Measurements from ENCODE around the gene SNX24.
"Not testable (repeated sequence)": the region's sequence is repeated elsewhere in the genome, so short reads cannot be mapped to it uniquely, and the experiment has no call there.

Gene SNX24

GRCh38 chr5:122951658-122952057 lies 106.2 kb downstream of the SNX24 start:
- DNase-seq (ENCODE audit: extremely low spot score, insufficient read length, low read depth): no peak
- FAIRE-seq: no peak

DNA sequence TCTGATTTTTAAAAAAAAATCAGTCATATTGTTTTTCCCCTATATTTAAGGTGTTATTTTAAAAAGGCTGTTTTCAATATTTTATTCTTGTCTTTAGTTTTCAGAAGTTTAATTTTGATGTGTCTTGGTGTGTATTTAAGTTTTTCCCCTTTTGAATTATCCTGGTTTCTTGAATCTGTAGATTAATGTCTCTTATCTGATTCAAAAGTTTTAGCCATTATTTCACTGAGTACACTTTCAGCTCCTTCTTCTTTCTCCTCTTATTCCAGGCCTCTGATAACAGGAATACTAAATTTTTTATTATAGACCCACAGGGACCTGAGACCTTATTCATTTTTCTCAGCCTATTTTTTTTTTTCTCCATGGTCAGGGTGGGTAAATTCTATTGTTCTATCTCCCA lies 109.3 kb downstream of the SNX24 start:
- no peak for FAIRE-seq
- DNase-seq (ENCODE audit: extremely low spot score, insufficient read length, low read depth): no peak

DNA sequence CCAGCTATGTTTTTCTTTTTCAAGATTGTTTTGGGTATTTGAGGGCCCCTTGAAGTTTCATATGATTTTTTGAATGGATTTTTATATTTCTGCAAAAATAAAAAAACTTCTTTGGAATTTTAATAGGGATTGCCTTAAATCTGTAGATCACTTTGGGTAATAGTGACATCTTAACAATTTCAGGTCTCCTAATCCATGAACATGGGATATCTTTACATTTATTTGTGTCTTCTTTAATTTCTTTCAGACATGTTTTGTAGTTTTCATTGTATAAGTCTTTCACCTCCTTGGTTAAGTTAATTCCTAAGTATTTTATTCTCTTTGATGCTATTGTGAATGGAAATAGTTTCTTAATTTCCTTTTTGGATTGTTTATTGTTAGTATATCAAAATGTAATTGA lies 112.0 kb downstream of the SNX24 start:
- FAIRE-seq (no peak), DNase-seq (ENCODE audit: extremely low spot score, insufficient read length, low read depth) (no peak)

DNA sequence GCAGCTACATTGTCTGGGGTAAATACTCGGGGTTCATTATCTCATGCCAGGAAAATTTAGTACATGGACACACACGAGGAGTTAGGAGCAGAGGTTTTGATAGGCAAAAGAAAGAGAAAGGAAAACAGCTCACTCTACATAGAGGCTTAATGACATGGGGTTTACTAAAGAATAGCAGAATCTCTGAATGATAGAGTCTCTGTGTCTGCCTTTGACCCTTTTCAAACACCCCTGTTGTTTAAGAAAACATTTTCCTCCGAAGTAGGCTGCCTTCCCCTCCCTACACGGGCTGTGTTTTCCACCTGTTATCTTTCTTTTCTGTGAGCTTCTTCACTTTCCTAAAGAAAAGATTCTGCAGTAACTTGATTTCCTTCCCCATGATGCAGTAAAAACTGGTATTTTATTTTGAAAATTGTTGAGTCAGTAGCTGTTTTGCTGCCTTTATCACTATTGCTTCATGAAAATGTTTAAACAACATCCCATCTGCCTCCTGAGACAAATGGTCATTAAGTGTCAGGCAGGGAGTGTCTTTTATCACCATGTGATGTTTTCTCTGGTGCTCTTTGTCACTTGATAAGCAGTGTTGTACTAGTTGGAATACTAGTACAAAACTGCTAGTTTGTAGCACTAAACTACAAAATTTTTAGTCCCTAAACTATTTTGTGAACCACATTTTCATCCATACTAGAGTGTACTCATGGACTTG lies 114.5 kb downstream of the SNX24 start:
- no peak for FAIRE-seq

DNA sequence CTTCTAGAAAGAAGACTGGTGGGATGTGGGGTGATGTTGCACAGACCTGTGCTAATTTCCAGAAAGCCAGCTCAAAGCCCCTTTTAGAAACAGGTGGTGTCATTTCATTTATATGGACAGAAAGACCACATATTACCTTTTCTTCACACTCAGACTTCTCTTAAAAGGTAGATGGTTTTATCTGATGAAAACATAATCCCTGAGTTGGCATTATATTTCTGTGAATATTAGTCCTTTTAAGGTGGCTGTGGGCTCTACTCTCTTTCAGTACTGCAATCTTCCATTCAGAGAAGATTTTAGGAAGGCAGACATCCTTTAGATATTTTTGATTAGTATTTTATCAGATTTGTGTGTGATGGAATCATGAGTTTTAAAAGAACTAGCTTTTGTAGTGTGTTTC lies 117.9 kb downstream of the SNX24 start:
- no peak for DNase-seq (ENCODE audit: extremely low spot score, insufficient read length, low read depth)
- FAIRE-seq: no peak

More for the DNA sequence above, 114.5 kb downstream of the SNX24 start:
- DNase-seq (ENCODE audit: extremely low spot score, insufficient read length, low read depth): no peak

GRCh38 chr5:122965111-122965510 lies 119.7 kb downstream of the SNX24 start:
- FAIRE-seq: no peak

GRCh38 chr5:122967085-122967484 lies 121.7 kb downstream of the SNX24 start:
- DNase-seq (ENCODE audit: extremely low spot score, insufficient read length, low read depth) (no peak), FAIRE-seq (peak; percentile 12)

More at GRCh38 chr5:122965111-122965510, 119.7 kb downstream of the SNX24 start:
- DNase-seq (ENCODE audit: extremely low spot score, insufficient read length, low read depth): no peak

DNA sequence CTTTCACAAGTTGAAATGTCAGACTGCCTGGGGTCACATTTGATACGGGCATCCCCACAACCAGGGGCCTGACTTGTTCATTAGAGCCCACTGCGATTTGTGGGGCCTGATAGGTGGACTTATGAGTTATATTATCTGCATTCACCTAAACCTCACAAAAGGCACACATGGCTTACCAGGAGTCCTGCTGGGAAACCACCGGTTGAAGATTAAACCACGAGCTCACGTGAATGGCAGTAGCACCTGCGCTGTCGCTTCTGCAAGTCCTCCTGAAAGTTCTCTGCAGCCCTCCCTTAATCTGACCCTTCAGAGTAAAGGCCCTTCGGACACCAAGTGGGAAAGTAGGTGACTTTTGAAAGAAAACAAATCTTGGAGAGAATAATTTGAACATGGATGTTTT lies 122.2 kb downstream of the SNX24 start:
- FAIRE-seq: peak; percentile 95

GRCh38 chr5:122968056-122968455 lies 122.6 kb downstream of the SNX24 start:
- DNase-seq (ENCODE audit: extremely low spot score, insufficient read length, low read depth); FAIRE-seq: not testable (repeated sequence)

More for the DNA sequence above, 122.2 kb downstream of the SNX24 start:
- peak; percentile 17 for DNase-seq (ENCODE audit: extremely low spot score, insufficient read length, low read depth)

DNA sequence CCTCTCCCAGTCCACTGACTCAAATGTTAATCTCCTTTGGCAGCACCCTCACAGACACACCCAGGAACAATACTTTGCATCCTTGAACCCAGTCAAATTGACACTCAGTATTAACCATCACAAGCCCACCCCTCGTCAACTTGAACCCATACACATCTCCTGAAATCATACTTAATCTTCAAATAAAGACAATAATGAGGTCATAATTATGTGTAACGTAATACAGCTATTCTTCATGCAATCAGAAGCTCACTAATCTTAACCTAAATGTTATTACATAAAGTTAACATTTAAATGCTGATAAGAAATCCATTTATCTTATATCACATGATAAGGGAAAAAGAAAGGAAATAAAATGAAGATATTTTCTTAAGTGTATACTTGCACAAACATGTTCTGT lies 125.9 kb downstream of the SNX24 start:
- no peak for DNase-seq (ENCODE audit: extremely low spot score, insufficient read length, low read depth)
- no peak for FAIRE-seq

DNA sequence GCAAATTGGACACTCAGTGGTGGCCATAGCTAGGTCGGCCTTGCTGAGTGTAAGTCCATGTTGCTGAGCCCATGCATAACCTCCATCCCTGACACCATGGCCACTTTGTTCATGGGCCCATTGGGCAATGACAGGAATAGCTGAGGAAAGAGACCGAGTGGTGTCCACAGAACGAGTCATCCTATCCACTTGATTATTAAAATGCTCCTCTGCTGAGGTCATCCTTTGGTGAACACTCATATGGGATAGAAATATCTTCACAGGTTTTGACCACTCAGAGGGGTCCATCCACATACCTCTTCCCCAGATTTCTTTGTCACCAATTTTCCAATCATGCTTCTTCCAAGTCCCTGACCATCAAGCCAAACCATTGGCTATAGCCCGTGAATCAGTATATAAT lies 127.5 kb downstream of the SNX24 start:
- FAIRE-seq: no peak
- DNase-seq (ENCODE audit: extremely low spot score, insufficient read length, low read depth): no peak

- DNase-seq (ENCODE audit: extremely low spot score, insufficient read length, low read depth); FAIRE-seq: not testable (repeated sequence)
Measured at GRCh38 chr5:122973759-122974158, 128.3 kb downstream of the SNX24 start.

GRCh38 chr5:122974251-122974650 lies 128.8 kb downstream of the SNX24 start:
- DNase-seq (ENCODE audit: extremely low spot score, insufficient read length, low read depth); FAIRE-seq: not testable (repeated sequence)

- FAIRE-seq: no peak
- DNase-seq (ENCODE audit: extremely low spot score, insufficient read length, low read depth): no peak
Measured at GRCh38 chr5:122977319-122977718, 131.9 kb downstream of the SNX24 start.

GRCh38 chr5:122978068-122978467 lies 132.7 kb downstream of the SNX24 start:
- FAIRE-seq: no peak

DNA sequence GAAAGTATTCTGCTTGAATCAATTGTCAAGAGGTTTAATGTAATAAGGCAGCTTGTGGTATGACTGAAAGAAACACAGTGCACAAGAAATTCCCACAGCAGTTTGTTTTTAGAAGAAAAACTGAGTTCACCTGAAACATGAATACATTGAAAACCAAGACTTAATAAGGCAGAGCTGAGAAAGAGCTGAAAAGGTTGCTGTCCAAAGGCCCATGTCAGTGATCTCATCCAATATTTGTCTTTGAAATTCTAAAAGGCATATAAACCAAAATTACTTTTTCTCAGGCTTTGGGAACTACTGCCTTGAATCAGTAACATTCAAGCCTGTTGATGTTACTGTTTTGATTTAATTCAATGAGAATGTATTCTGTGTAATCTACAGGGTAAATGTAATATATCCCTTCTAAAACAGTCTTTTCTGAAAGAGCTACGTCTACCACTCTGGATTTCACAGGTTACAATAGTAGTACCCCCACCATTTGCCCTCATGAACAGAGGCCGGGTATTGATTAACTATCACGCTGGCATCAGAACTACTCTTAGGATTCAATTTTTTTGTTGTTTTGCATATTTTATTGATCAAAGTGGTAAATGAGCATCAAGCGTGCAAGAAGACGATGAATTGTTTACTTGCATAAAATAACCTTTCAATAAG lies 133.4 kb downstream of the SNX24 start:
- no peak for FAIRE-seq
- DNase-seq (ENCODE audit: extremely low spot score, insufficient read length, low read depth): no peak

More at GRCh38 chr5:122978068-122978467, 132.7 kb downstream of the SNX24 start:
- no peak for DNase-seq (ENCODE audit: extremely low spot score, insufficient read length, low read depth)

DNA sequence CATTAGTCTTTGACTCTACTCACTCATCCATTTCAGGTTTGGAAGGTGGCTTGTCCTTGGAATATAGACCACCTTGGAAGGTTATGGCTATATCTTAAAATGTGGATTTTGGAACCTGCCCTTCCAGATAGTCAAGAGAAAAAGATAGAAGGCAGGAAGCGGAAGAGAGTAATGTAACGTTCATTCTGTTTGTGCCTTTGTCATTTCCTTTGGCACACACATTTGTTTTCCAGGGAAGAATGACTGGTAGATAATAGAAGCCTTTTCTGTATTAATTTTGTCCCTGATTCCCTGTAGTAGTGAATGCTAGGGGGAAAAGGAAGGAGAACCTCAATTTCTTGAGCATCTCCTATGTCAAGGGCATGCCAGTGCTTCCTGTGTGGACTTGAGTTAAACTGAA lies 136.4 kb downstream of the SNX24 start:
- no peak for FAIRE-seq

DNA sequence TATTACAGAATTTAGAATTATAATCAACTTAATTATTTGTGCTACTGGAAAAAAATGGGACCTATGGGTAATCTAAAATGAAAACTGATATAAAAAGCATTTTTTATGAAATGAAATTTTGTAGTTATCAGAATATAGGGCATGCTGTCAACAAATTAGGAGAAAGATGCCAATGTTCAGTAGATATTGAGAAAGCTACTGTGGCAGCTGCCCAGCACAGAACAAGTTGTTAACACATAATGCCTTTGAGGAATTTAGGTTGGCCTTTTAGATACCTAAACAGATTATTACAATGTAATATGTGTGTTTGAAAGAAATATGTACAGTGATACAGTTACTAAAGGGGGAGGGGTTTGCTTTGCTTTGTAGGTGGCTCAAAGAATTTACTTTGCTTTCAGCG lies 137.0 kb downstream of the SNX24 start:
- FAIRE-seq: no peak
- DNase-seq (ENCODE audit: extremely low spot score, insufficient read length, low read depth): no peak

More for the DNA sequence above, 136.4 kb downstream of the SNX24 start:
- DNase-seq (ENCODE audit: extremely low spot score, insufficient read length, low read depth): no peak

GRCh38 chr5:122984425-122984824 lies 139.0 kb downstream of the SNX24 start:
- DNase-seq (ENCODE audit: extremely low spot score, insufficient read length, low read depth) (no peak), FAIRE-seq (peak; percentile 86)

- FAIRE-seq (no peak), DNase-seq (ENCODE audit: extremely low spot score, insufficient read length, low read depth) (no peak)
Measured at GRCh38 chr5:122985006-122985700, 139.7 kb downstream of the SNX24 start.
